ENCODE results near the gene SDE2. TPM values are rescaled to one million over a fixed set of nuclear protein-coding genes. Genes with fewer than 3 reads are reported as not detected.

The SDE2 gene
- total RNA-seq, 4 donors from 2014 or later, result 19.7 to 37.2 (median 26.5) TPM

DNA sequence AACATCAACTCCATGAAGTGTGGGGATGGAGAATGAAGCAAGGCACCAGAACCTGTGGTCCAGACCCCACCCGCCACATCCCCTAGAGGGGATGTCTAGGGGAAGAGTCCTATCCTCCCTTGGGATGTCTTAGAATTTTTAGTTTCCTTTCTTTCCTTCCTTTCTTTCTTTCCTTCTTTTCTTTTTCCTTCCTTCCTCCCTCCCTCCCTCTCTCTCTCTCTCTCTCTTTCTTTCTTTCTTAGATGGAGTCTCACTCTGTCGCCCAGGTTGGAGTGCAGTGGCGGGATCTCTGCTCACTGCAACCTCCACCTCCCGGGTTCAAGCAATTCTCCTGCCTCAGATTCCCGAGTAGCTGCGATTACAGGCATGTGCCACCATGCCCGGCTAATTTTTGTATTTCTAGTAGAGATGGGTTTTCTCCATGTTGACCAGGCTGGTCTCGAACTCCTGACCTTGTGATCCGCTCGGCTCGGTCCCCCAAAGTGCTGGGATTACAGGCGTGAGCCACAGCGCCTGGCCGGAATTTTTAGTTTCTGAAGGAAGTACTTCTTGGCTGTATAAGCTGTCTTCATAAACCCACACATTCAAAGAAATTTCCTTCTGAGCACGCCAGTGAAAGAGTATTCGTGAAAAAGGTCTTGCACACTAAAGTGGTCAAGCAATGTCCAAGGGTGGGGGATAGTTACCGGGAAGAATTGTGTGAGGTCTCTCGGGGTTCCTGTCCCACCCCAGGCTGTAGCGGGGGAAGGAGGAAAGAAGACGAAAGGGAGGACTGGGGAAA is 37.3 kb downstream of the SDE2 start:
- Histone ChIP-seq H3K27ac (no peak overlapping the region), H3K36me3 (no peaks in the 10 kb centered on the region), H3K27me3 (peaks cover 9% of the 10 kb centered on the region), H3K9me3 (no peaks in the 10 kb centered on the region), H3K4me1 (peaks cover 4% of the 10 kb centered on the region), H3K4me3 (no peak overlapping the region)
- TF ChIP-seq EP300 (IDR thresholded peaks at IDR 0.05) (no peak), POLR2AphosphoS5 (IDR thresholded peaks at IDR 0.05) (no peak), POLR2A (IDR thresholded peaks at IDR 0.05) (no peak)
- TF ChIP-seq, protein P1, sequence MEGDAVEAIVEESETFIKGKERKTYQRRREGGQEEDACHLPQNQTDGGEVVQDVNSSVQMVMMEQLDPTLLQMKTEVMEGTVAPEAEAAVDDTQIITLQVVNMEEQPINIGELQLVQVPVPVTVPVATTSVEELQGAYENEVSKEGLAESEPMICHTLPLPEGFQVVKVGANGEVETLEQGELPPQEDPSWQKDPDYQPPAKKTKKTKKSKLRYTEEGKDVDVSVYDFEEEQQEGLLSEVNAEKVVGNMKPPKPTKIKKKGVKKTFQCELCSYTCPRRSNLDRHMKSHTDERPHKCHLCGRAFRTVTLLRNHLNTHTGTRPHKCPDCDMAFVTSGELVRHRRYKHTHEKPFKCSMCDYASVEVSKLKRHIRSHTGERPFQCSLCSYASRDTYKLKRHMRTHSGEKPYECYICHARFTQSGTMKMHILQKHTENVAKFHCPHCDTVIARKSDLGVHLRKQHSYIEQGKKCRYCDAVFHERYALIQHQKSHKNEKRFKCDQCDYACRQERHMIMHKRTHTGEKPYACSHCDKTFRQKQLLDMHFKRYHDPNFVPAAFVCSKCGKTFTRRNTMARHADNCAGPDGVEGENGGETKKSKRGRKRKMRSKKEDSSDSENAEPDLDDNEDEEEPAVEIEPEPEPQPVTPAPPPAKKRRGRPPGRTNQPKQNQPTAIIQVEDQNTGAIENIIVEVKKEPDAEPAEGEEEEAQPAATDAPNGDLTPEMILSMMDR (IDR thresholded peaks at IDR 0.05), result no peak
- DNase-seq (ENCODE audit: low spot score in 2 of 2), result peak in 1 of 2 donors; percentile 56
- WGBS, result 66% methylated on average over 20 of the region's 20 CpGs

DNA sequence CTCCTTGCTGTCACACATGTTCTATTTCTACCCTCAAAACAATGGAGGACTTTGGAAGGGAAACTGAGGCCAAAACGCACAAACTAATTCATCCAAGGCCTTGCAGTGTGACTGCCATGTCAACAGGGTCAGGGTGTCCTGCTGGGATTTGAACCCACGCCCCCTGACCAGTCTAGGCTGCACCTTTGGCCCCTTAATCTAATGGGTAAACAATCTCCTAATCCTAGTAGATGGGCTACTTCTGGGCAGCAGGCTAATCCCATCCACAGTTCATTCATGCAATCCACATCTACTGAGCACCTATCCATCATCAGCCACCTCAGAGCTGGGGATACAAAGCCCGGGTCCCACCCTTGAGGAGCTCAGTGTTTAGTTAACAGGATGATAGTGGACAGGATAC is 41.1 kb downstream of the SDE2 start:
- DNase-seq (ENCODE audit: low spot score in 2 of 2), result no peak
- TF ChIP-seq POLR2A (IDR thresholded peaks at IDR 0.05), result no peak
- no peak for TF ChIP-seq EP300 (IDR thresholded peaks at IDR 0.05)
- TF ChIP-seq, protein P1 (IDR thresholded peaks at IDR 0.05), result no peak
- TF ChIP-seq POLR2AphosphoS5 (IDR thresholded peaks at IDR 0.05), result no peak

DNA sequence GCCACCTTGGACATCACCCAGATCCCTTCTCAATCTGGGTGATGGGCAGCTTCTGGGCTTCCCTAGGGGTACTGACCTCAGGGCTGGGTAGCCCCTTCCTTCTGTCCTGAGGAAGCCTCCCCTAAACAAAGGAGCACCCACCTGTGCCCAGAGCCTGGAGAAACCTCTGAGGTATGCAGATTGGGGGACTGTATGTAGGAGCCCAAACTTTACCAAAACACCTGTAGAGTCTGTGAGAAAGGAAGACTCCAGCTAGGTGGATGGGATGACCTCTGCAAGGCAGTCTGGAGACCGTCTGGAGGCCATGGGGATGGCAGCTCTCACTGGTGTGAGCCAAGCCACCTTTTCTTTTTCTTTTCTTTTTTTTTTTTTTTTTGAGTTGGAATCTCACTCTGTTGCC is 44.4 kb downstream of the SDE2 start:
- Histone ChIP-seq H3K36me3 (no peaks in the 10 kb centered on the region), H3K27me3 (no peaks in the 10 kb centered on the region), H3K4me1 (no peaks in the 10 kb centered on the region), H3K27ac (no peak overlapping the region), H3K9me3 (no peaks in the 10 kb centered on the region), H3K4me3 (no peak overlapping the region)
- DNase-seq (ENCODE audit: low spot score in 2 of 2), result no peak
- TF ChIP-seq, protein P1 (IDR thresholded peaks at IDR 0.05), result no peak
- no peak for TF ChIP-seq POLR2AphosphoS5 (IDR thresholded peaks at IDR 0.05)
- TF ChIP-seq POLR2A (IDR thresholded peaks at IDR 0.05), result no peak
- TF ChIP-seq EP300 (IDR thresholded peaks at IDR 0.05), result no peak
- 100% methylated on average over 1 of the region's 1 CpG for WGBS

More for the DNA sequence above, 41.1 kb downstream of the SDE2 start:
- 77% methylated on average over 3 of the region's 3 CpGs for WGBS
- no peaks in the 10 kb centered on the region for H3K9me3 ChIP-seq
- peaks cover 9% of the 10 kb centered on the region for H3K27me3 ChIP-seq
- H3K27ac ChIP-seq, result no peak overlapping the region
- H3K36me3 ChIP-seq, result no peaks in the 10 kb centered on the region
- no peak overlapping the region for H3K4me3 ChIP-seq
- H3K4me1 ChIP-seq, result peaks cover 4% of the 10 kb centered on the region

DNA sequence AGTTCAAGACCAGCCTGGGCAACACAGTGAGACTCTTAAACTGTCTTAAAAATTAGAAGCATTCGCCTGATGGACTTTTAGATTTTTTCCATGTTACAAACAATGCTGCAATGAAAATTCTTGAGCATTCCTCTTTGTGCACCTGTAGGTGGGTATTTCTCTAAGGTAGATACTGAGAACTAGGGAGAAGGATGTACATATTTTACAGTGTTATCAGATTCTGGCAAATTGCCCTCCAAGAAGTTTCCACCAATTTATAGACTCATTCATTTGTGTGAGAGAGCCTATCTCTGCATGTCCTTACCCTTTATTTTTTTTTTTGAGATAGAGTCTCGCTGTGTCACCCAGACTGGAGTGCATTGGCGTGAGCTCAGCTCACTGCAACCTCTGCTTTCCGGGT is 45.8 kb downstream of the SDE2 start:
- TF ChIP-seq POLR2A (IDR thresholded peaks at IDR 0.05) (no peak), POLR2AphosphoS5 (IDR thresholded peaks at IDR 0.05) (no peak), EP300 (IDR thresholded peaks at IDR 0.05) (no peak)
- TF ChIP-seq, protein P1 (IDR thresholded peaks at IDR 0.05), result no peak
- WGBS, result 83% methylated on average over 4 of the region's 4 CpGs
- Histone ChIP-seq H3K4me3 (no peak overlapping the region), H3K36me3 (no peaks in the 10 kb centered on the region), H3K27me3 (no peaks in the 10 kb centered on the region), H3K4me1 (no peaks in the 10 kb centered on the region), H3K9me3 (no peaks in the 10 kb centered on the region), H3K27ac (no peak overlapping the region)
- DNase-seq (ENCODE audit: low spot score in 2 of 2), result no peak

DNA sequence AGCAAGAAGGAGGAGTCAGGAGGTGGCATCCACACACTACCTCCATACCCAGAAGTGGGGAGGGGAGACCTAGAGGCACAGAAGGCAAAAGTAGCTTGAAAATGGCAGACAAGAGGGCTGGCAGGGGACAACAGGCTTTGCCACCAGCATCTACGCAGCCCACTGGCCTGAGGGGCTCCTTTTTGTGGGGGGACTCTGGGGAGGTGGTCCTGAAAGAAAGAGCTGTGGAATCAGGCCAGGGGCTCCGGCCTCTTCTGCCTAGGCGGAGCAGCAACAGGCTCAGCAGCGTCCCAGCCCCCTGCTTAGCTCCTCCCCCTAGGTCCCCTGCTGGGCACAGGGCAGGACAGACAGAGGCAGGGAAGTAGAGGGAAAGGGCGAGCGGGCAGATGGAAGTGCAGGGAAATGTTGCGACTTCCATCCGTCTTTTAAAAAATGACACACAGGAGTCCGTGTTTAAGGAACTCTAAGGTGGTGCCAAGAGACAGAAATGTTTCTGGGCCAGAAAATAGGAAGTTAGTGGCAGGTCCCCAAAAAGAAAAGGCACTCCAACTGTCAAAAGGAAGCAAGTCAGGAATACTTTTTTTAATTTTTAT is 48.1 kb downstream of the SDE2 start:
- no peak overlapping the region for H3K4me3 ChIP-seq
- H3K4me1 ChIP-seq, result no peaks in the 10 kb centered on the region
- no peaks in the 10 kb centered on the region for H3K27me3 ChIP-seq
- no peaks in the 10 kb centered on the region for H3K36me3 ChIP-seq
- 69% methylated on average over 9 of the region's 9 CpGs for WGBS
- no peak overlapping the region for H3K27ac ChIP-seq
- no peaks in the 10 kb centered on the region for H3K9me3 ChIP-seq
- TF ChIP-seq EP300 (IDR thresholded peaks at IDR 0.05) (no peak), POLR2AphosphoS5 (IDR thresholded peaks at IDR 0.05) (no peak), POLR2A (IDR thresholded peaks at IDR 0.05) (no peak)
- TF ChIP-seq, protein P1 (IDR thresholded peaks at IDR 0.05), result no peak
- no peak for DNase-seq (ENCODE audit: low spot score in 2 of 2)
